NT2/D1 (cell line): ENCODE results near the gene MICOS13.
A peak's percentile ranks its signal among the peaks of the same experiment; 100 is the strongest.

Source experiments
- DNase-seq: peaks from one replicate; pipeline ENCODE4 v3.0.0-alpha.2; 2011; ENCODE audit warnings: low read depth, low spot score
- H3K27me3 ChIP-seq: 2 replicates; pipeline ENCODE4 v1.6.0; 2011; ENCODE audit warnings: mild to moderate bottlenecking; ENCODE audit not compliant: insufficient read length, insufficient read depth
- H3K36me3 ChIP-seq: 2 replicates; pipeline ENCODE4 v1.6.1; 2011; ENCODE audit warnings: mild to moderate bottlenecking, low read length, mixed read lengths; ENCODE audit not compliant: insufficient read depth, insufficient read length
- H3K4me1 ChIP-seq: 2 replicates; pipeline ENCODE4 v1.5.1; 2011; ENCODE audit not compliant: insufficient read depth, insufficient read length
- H3K4me3 ChIP-seq: 2 replicates; pipeline ENCODE4 v1.5.1; 2011; ENCODE audit warnings: low read depth; ENCODE audit not compliant: insufficient read length
- H3K9ac ChIP-seq: 2 replicates; pipeline ENCODE4 v1.6.0; 2011; ENCODE audit warnings: low read depth; ENCODE audit not compliant: insufficient read length
- H3K9me3 ChIP-seq: 2 replicates; pipeline ENCODE4 v1.5.1; 2011; ENCODE audit warnings: mild to moderate bottlenecking, low read length; ENCODE audit not compliant: insufficient read depth
- SUZ12 ChIP-seq: IDR thresholded peaks from 2 replicates; pipeline ENCODE4 v1.6.1; 2011; ENCODE audit not compliant: insufficient read length, insufficient read depth; ENCODE audit errors: extremely low read depth
- YY1 ChIP-seq: IDR thresholded peaks from 2 replicates; pipeline ENCODE4 v1.6.1; 2011; ENCODE audit not compliant: insufficient read length, insufficient read depth
- ZNF274 ChIP-seq: IDR thresholded peaks from 2 replicates; pipeline ENCODE4 v1.6.1; 2011; ENCODE audit warnings: mild to moderate bottlenecking, low read depth, low read length

Gene MICOS13

GRCh38 chr19:5687360-5688198 lies 7.3 kb upstream of the MICOS13 start:
- peak overlapping the region; percentile 39 for H3K4me3 ChIP-seq
- H3K9me3 ChIP-seq = no peaks in the 10 kb centered on the region
- TF ChIP-seq SUZ12 (no peak), YY1 (no peak), ZNF274 (no peak)
- no peak for DNase-seq
- peaks cover 24% of the 10 kb centered on the region for H3K36me3 ChIP-seq
- H3K4me1 ChIP-seq = peaks cover 19% of the 10 kb centered on the region
- no peaks in the 10 kb centered on the region for H3K27me3 ChIP-seq
- H3K9ac ChIP-seq = peak overlapping the region; percentile 80

GRCh38 chr19:5686647-5687359 lies 6.5 kb upstream of the MICOS13 start:
- H3K9ac ChIP-seq = peak overlapping the region; percentile 80
- DNase-seq = peak; percentile 95
- TF ChIP-seq SUZ12 = no peak

GRCh38 chr19:5686326-5686646 lies 6.0 kb upstream of the MICOS13 start:
- Histone ChIP-seq H3K9me3 (no peaks in the 10 kb centered on the region), H3K4me1 (peaks cover 15% of the 10 kb centered on the region), H3K9ac (no peak overlapping the region), H3K4me3 (peak overlapping the region; percentile 63), H3K36me3 (peaks cover 11% of the 10 kb centered on the region), H3K27me3 (no peaks in the 10 kb centered on the region)
- DNase-seq = no peak
- TF ChIP-seq YY1 = no peak

More at GRCh38 chr19:5686647-5687359, 6.5 kb upstream of the MICOS13 start:
- Histone ChIP-seq H3K4me3 (peak overlapping the region; percentile 63), H3K27me3 (no peaks in the 10 kb centered on the region), H3K9me3 (no peaks in the 10 kb centered on the region), H3K4me1 (peaks cover 14% of the 10 kb centered on the region), H3K36me3 (peaks cover 16% of the 10 kb centered on the region)

GRCh38 chr19:5684694-5685430 lies 4.5 kb upstream of the MICOS13 start:
- H3K9me3 ChIP-seq = no peaks in the 10 kb centered on the region
- peaks cover 18% of the 10 kb centered on the region for H3K4me1 ChIP-seq
- no peaks in the 10 kb centered on the region for H3K27me3 ChIP-seq
- DNase-seq = no peak
- H3K36me3 ChIP-seq = no peaks in the 10 kb centered on the region
- TF ChIP-seq ZNF274 (no peak), YY1 (no peak), SUZ12 (no peak)
- H3K4me3 ChIP-seq = no peak overlapping the region
- H3K9ac ChIP-seq = no peak overlapping the region

GRCh38 chr19:5683177-5683886 lies 3.0 kb upstream of the MICOS13 start:
- DNase-seq = no peak
- H3K27me3 ChIP-seq = no peaks in the 10 kb centered on the region
- peaks cover 1% of the 10 kb centered on the region for H3K36me3 ChIP-seq
- TF ChIP-seq ZNF274 (no peak), YY1 (no peak), SUZ12 (no peak)
- H3K4me3 ChIP-seq = no peak overlapping the region
- no peaks in the 10 kb centered on the region for H3K9me3 ChIP-seq
- H3K9ac ChIP-seq = no peak overlapping the region
- peaks cover 18% of the 10 kb centered on the region for H3K4me1 ChIP-seq

GRCh38 chr19:5682107-5682482 lies 1.8 kb upstream of the MICOS13 start:
- Histone ChIP-seq H3K9me3 (no peaks in the 10 kb centered on the region), H3K36me3 (peaks cover 14% of the 10 kb centered on the region), H3K27me3 (no peaks in the 10 kb centered on the region), H3K4me3 (no peak overlapping the region), H3K4me1 (peaks cover 11% of the 10 kb centered on the region), H3K9ac (no peak overlapping the region)
- no peak for DNase-seq
- TF ChIP-seq SUZ12 (no peak), YY1 (no peak), ZNF274 (no peak)
